ENCODE results near the gene WRAP73. TPM values are rescaled to one million over a fixed set of nuclear protein-coding genes. Genes with fewer than 3 reads are reported as not detected.

WRAP73 gene
- total RNA-seq, 2 experiments from 2014 or later, result 38.1 to 43.8 TPM

GRCh38 chr1:3654549-3655281 is 4.8 kb upstream of the WRAP73 start:
- Mint-ChIP-seq H3K4me3 (no peak overlapping the region), H3K9me3 (ENCODE audit: low read depth) (no peaks in the 10 kb centered on the region), H3K36me3 (no peaks in the 10 kb centered on the region), H3K4me1 (peaks cover 26% of the 10 kb centered on the region), H3K27ac (no peak overlapping the region), H3K27me3 (peaks cover 78% of the 10 kb centered on the region)
- CTCF ChIA-PET, result interaction anchor here (1.2 to 1.9 kb wide), 3 partner anchors 33 to 70 kb away, joined by 3 to 11 read pairs (median 3); no protein-coding TSS in a partner anchor
- DNase-seq (no peak), ATAC-seq (no peak)

- Mint-ChIP-seq H3K4me1 (peaks cover 34% of the 10 kb centered on the region), H3K9me3 (ENCODE audit: low read depth) (no peaks in the 10 kb centered on the region), H3K27ac (no peak overlapping the region), H3K27me3 (peaks cover 69% of the 10 kb centered on the region), H3K36me3 (no peaks in the 10 kb centered on the region), H3K4me3 (no peak overlapping the region)
- CTCF ChIA-PET, result interaction anchor here (1.3 to 1.9 kb wide), 4 partner anchors 23 to 34 kb away, joined by 3 to 11 read pairs (median 3); no protein-coding TSS in a partner anchor
- no peak for DNase-seq
- ATAC-seq, result no peak
Observed at GRCh38 chr1:3653286-3653618, 3.3 kb upstream of the WRAP73 start.

- peaks cover 64% of the 10 kb centered on the region for H3K27me3 Mint-ChIP-seq
- CTCF ChIA-PET, result interaction anchor here (1.3 to 1.9 kb wide), 3 partner anchors 22 to 33 kb away, joined by 3 to 11 read pairs (median 3); no protein-coding TSS in a partner anchor
- DNase-seq (no peak), ATAC-seq (no peak)
- peaks cover 36% of the 10 kb centered on the region for H3K4me1 Mint-ChIP-seq
- H3K9me3 Mint-ChIP-seq (ENCODE audit: low read depth), result no peaks in the 10 kb centered on the region
- H3K4me3 Mint-ChIP-seq, result no peak overlapping the region
- no peak overlapping the region for H3K27ac Mint-ChIP-seq
- H3K36me3 Mint-ChIP-seq, result no peaks in the 10 kb centered on the region
Observed at GRCh38 chr1:3652548-3653285, 2.8 kb upstream of the WRAP73 start.

DNA sequence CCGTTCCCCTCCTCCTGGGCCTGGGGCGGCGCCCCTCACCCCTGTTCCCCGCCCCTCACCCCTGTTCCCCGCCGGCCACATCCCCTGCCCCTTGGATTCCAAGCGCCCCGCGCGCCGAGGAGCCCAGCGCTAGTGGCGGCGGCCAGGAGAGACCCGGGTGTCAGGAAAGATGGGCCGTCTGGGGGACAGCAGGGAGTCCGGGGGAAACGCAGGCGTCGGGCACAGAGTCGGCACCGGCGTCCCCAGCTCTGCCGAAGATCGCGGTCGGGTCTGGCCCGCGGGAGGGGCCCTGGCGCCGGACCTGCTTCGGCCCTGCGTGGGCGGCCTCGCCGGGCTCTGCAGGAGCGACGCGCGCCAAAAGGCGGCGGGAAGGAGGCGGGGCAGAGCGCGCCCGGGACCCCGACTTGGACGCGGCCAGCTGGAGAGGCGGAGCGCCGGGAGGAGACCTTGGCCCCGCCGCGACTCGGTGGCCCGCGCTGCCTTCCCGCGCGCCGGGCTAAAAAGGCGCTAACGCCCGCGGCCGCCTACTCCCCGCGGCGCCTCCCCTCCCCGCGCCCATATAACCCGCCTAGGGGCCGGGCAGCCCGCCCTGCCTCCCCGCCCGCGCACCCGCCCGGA is 2.1 kb upstream of the WRAP73 start, which contains the start of gene TP73:
TP73 (plus strand) TSS at position 587 of the 618 bp plus-strand sequence. CDS start 29,850 bp downstream, outside the sequence.
- Mint-ChIP-seq H3K4me1 (peaks cover 33% of the 10 kb centered on the region), H3K4me3 (no peak within 1 kb of the TSS), H3K27me3 (peaks cover 57% of the 10 kb centered on the region), H3K27ac (no peak within 1 kb of the TSS), H3K9me3 (ENCODE audit: low read depth) (no peaks in the 10 kb centered on the region), H3K36me3 (no peaks in the 10 kb centered on the region)
- no peak for ATAC-seq
- CTCF ChIA-PET, result interaction anchor here (1.4 kb wide), 1 partner anchor 26 kb away, joined by 3 read pairs; no protein-coding TSS in a partner anchor
- no peak for DNase-seq

- Mint-ChIP-seq H3K36me3 (no peaks in the 10 kb centered on the region), H3K4me1 (peaks cover 25% of the 10 kb centered on the region), H3K27ac (no peak overlapping the region), H3K27me3 (peaks cover 49% of the 10 kb centered on the region), H3K9me3 (ENCODE audit: low read depth) (no peaks in the 10 kb centered on the region), H3K4me3 (no peak overlapping the region)
- no peak for ATAC-seq
- DNase-seq, result no peak
- CTCF ChIA-PET, result interaction anchor here (1.4 kb wide), 1 partner anchor 25 kb away, joined by 3 read pairs; no protein-coding TSS in a partner anchor
Observed at GRCh38 chr1:3651026-3651929, 1.4 kb upstream of the WRAP73 start.

DNA sequence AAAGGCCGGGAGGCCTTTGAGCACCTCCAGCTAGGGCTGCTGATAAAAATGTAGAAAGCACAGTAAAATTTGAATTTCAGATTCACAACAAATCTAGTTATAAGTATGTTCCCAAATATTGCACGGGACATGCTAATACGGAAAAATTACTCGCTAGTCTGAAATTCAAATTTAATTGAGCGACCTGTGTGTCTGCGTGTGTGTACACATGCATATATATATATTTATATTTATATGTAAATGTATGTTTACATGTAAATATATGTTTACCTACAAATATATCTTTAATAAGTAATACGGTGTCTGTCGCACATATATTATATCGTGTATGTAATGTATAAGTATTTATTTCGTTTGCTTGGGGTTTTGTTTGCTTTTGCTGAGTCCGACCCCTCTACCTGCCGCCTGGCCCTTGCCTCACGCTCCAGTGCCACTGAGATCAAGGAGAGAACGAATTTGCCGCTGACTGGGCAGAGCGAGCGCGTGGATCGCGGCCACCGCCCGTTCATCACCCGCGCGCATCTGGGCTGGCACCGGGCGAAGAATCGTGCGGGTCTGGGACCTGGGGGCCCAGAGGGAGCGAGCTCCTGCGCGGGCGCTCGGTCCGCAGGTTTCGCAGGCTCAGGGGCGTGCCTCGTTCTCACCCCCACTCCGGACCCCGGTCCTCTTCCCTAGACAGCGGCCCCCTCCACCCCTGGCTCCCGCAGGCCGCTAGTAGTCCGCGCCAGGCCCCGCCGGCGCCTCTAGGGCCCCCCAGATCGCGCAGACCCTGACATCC is 534 bp upstream of the WRAP73 start:
- no peaks in the 10 kb centered on the region for H3K9me3 Mint-ChIP-seq (ENCODE audit: low read depth)
- DNase-seq, result no peak
- H3K4me1 Mint-ChIP-seq, result peaks cover 22% of the 10 kb centered on the region

DNA sequence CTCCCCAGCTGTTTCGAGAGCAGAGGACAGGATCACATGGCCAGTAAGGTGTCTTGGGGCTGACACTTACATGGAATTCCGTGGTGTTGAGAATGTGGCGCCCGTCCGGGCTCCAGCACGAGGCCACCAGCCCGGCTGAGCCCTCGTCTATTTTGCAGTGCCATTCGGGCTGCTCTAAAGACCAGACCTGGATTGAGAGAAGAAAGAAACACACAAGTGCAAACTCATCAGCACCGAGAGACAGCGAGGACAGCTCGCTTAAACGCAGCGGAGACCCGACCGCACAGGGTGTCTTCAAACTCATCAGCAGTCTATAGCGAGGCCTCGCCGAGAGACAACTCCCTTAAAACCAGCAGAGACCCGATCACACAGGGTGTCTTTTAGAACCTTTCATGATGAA is 3.3 kb downstream of the WRAP73 start:
- Mint-ChIP-seq H3K27ac (no peak overlapping the region), H3K27me3 (peaks cover 13% of the 10 kb centered on the region), H3K4me1 (peaks cover 22% of the 10 kb centered on the region), H3K4me3 (no peak overlapping the region), H3K36me3 (peaks cover 9% of the 10 kb centered on the region), H3K9me3 (ENCODE audit: low read depth) (no peaks in the 10 kb centered on the region)
- DNase-seq, result no peak
- CTCF ChIA-PET, result interaction anchor here (2.6 kb wide), 1 partner anchor 28 kb away, joined by 11 read pairs; no protein-coding TSS in a partner anchor
- no peak for ATAC-seq

More for the DNA sequence above, 534 bp upstream of the WRAP73 start:
- H3K27me3 Mint-ChIP-seq, result peaks cover 41% of the 10 kb centered on the region
- CTCF ChIA-PET, result interaction anchor here (1.2 to 1.4 kb wide), 2 partner anchors 25 to 31 kb away, joined by 3 read pairs; no protein-coding TSS in a partner anchor
- peak overlapping the region; percentile 41 for H3K27ac Mint-ChIP-seq
- peak overlapping the region; percentile 76 for H3K4me3 Mint-ChIP-seq
- ATAC-seq, result no peak
- H3K36me3 Mint-ChIP-seq, result peaks cover 2% of the 10 kb centered on the region

GRCh38 chr1:3645666-3646355 is 4.1 kb downstream of the WRAP73 start:
- CTCF ChIA-PET, result no interaction called here
- ATAC-seq (no peak), DNase-seq (no peak)
- Mint-ChIP-seq H3K27ac (no peak overlapping the region), H3K4me1 (peaks cover 19% of the 10 kb centered on the region), H3K4me3 (no peak overlapping the region), H3K27me3 (peaks cover 6% of the 10 kb centered on the region), H3K36me3 (peaks cover 9% of the 10 kb centered on the region), H3K9me3 (ENCODE audit: low read depth) (no peaks in the 10 kb centered on the region)

DNA sequence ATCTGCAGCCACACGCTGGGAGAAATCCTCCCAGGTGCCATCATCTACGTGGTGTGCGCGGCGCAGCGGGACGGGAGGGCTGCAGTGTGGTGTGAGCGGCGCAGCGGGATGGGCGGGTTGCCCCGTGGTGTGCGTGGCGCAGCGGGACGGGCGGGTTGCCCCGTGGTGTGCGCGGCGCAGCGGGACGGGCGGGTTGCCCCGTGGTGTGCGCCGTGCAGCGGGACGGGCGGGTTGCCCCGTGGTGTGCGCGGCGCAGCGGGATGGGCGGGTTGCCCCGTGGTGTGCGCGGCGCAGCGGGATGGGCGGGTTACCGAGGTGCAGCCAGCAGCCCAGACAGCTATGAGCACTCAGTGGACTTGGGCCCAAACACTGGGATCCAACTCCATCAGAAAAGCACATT is 4.7 kb downstream of the WRAP73 start:
- Mint-ChIP-seq H3K4me3 (no peak overlapping the region), H3K27me3 (peaks cover 2% of the 10 kb centered on the region), H3K4me1 (peaks cover 17% of the 10 kb centered on the region), H3K9me3 (ENCODE audit: low read depth) (no peaks in the 10 kb centered on the region), H3K27ac (no peak overlapping the region), H3K36me3 (peaks cover 9% of the 10 kb centered on the region)
- ATAC-seq (no peak), DNase-seq (no peak)
- CTCF ChIA-PET, result no interaction called here

GRCh38 chr1:3644273-3644672 is 5.6 kb downstream of the WRAP73 start:
- H3K27ac Mint-ChIP-seq, result no peak overlapping the region
- H3K4me3 Mint-ChIP-seq, result no peak overlapping the region
- CTCF ChIA-PET, result no interaction called here
- no peaks in the 10 kb centered on the region for H3K9me3 Mint-ChIP-seq (ENCODE audit: low read depth)
- no peaks in the 10 kb centered on the region for H3K27me3 Mint-ChIP-seq
- DNase-seq (no peak), ATAC-seq (no peak)
- peaks cover 15% of the 10 kb centered on the region for H3K4me1 Mint-ChIP-seq
- peaks cover 9% of the 10 kb centered on the region for H3K36me3 Mint-ChIP-seq

GRCh38 chr1:3642919-3643675 is 6.8 kb downstream of the WRAP73 start:
- H3K4me1 Mint-ChIP-seq, result peaks cover 3% of the 10 kb centered on the region
- no peak overlapping the region for H3K4me3 Mint-ChIP-seq
- H3K27me3 Mint-ChIP-seq, result no peaks in the 10 kb centered on the region
- ATAC-seq, result no peak
- H3K27ac Mint-ChIP-seq, result no peak overlapping the region
- peaks cover 15% of the 10 kb centered on the region for H3K36me3 Mint-ChIP-seq
- CTCF ChIA-PET, result no interaction called here
- H3K9me3 Mint-ChIP-seq (ENCODE audit: low read depth), result no peaks in the 10 kb centered on the region
- no peak for DNase-seq
